Thyroid gland (tissue), 4 donors: ENCODE results near the gene ERCC1. TPM values are rescaled to one million over a fixed set of nuclear protein-coding genes. Genes with fewer than 3 reads are reported as not detected.

Experiments
- DNase-seq, 2 donors: peaks; one replicate each; pipeline ENCODE4 v3.0.0-alpha.2; 2019
- H3K27ac ChIP-seq, 3 donors: fragments of 200-600 bp; sonication (generic); 1 replicate in 2 of 3; 2 replicates in 1 of 3; pipeline ENCODE4 v1.5.1; 2016 to 2019; ENCODE audit warnings: mild to moderate bottlenecking in 1 of 3, moderate library complexity in 1 of 3
- H3K27me3 ChIP-seq: fragments of 200-600 bp; sonication (generic); one replicate; pipeline ENCODE4 v1.5.1; 2019
- H3K36me3 ChIP-seq, 2 donors: fragments of 200-600 bp; sonication (generic); one replicate each; pipeline ENCODE4 v1.5.1; 2016 to 2019
- H3K4me1 ChIP-seq, 2 donors: fragments of 200-600 bp; sonication (generic); one replicate each; pipeline ENCODE4 v1.5.1; 2017 to 2019
- H3K4me3 ChIP-seq, 3 donors: fragments of 200-600 bp; sonication (generic); replicated peaks in 1 of 3; 1 replicate in 2 of 3; 2 replicates in 1 of 3; pipeline ENCODE4 v1.5.1; 2016; ENCODE audit warnings: mild to moderate bottlenecking in 1 of 3
- H3K9me3 ChIP-seq: fragments of 200-600 bp; sonication (generic); one replicate; pipeline ENCODE4 v1.5.1; 2017
- CTCF ChIP-seq, 6 experiments: fragments of 200-600 bp in 3 of 6; fragments of 450-650 bp in 3 of 6; sonication (generic) in 3 of 6; IDR thresholded peaks; one replicate each; pipeline ENCODE4 v1.5.1; 2016 to 2019; ENCODE audit warnings: antibody characterized with exemption in 6 of 6, mild to moderate bottlenecking in 2 of 6, inconsistent platforms in 1 of 6, moderate library complexity in 1 of 6
- POLR2A ChIP-seq, 2 donors: fragments of 450-650 bp; IDR thresholded peaks; one replicate each; pipeline ENCODE4 v1.6.1; 2017; ENCODE audit warnings: antibody characterized with exemption in 2 of 2, mild to moderate bottlenecking in 2 of 2, moderate library complexity in 1 of 2
- WGBS, 2 donors: methylation state at CpG; one replicate each; pipeline ENCODE4 v1.1.5; 2017; 5-methylcytosine and 5-hydroxymethylcytosine counted together
- intact Hi-C: fragments of 100-400 bp; cut with DNase I; formaldehyde crosslinking; loops from one replicate; pipeline ENCODE4 v1.15.1; 2023
- total RNA-seq, 4 donors: library from RNA; depleted of rRNA; stranded (reverse); fragments of >200 nt; gene quantifications; one replicate each; pipeline ENCODE4 v1.2.3, GENCODE V29; 2016

Gene ERCC1
- total RNA-seq, 4 donors from 2014 or later = 89.1 to 157 (median 113) TPM

- Histone ChIP-seq H3K9me3 (no peaks in the 10 kb centered on the region), H3K36me3 (no peaks in the 10 kb centered on the region), H3K27ac (peak overlapping the region; percentile 93 to 97 (median 96)), H3K27me3 (no peaks in the 10 kb centered on the region), H3K4me3 (peak overlapping the region in 1 of 3 donors; percentile 40), H3K4me1 (peaks cover 14 to 21% of the 10 kb centered on the region in 2 donors)
- DNase-seq = peak; percentile 97 to 98
- TF ChIP-seq CTCF (IDR thresholded peaks at IDR 0.05) (no peak), POLR2A (IDR thresholded peaks at IDR 0.05) (peak in 1 of 2 donors; percentile 48)
- intact Hi-C loops = no loop called here
- 28 to 35% methylated on average over 22 to 27 of the region's 47 CpGs for WGBS, 2 donors
Measured at GRCh38 chr19:45444318-45445041, 20.8 kb upstream of the ERCC1 start.

- TF ChIP-seq POLR2A (IDR thresholded peaks at IDR 0.05) (peak in 1 of 2 donors; percentile 88), CTCF (IDR thresholded peaks at IDR 0.05) (peak in 1 of 6 experiments; percentile 7)
- no peaks in the 10 kb centered on the region for H3K9me3 ChIP-seq
- WGBS, 2 donors = 1% methylated on average over 30 to 46 of the region's 49 CpGs
- peak overlapping the region; percentile 93 to 97 (median 96) for H3K27ac ChIP-seq
- peaks cover 14 to 17% of the 10 kb centered on the region in 2 donors for H3K4me1 ChIP-seq
- H3K27me3 ChIP-seq = no peaks in the 10 kb centered on the region
- intact Hi-C loops = no loop called here
- DNase-seq = peak; percentile 98
- no peaks in the 10 kb centered on the region for H3K36me3 ChIP-seq
- peak overlapping the region in 2 of 3 donors; percentile 31 to 40 for H3K4me3 ChIP-seq
Measured at GRCh38 chr19:45443462-45444317, 20.0 kb upstream of the ERCC1 start.

- H3K36me3 ChIP-seq = no peaks in the 10 kb centered on the region
- intact Hi-C loops = no loop called here
- no peak overlapping the region for H3K4me3 ChIP-seq
- H3K4me1 ChIP-seq = peaks cover 14 to 17% of the 10 kb centered on the region in 2 donors
- WGBS, 2 donors = 13 to 17% methylated on average over 13 to 14 of the region's 15 CpGs
- peak overlapping the region; percentile 93 to 97 (median 96) for H3K27ac ChIP-seq
- peak in 1 of 2 donors; percentile 36 for DNase-seq
- H3K9me3 ChIP-seq = no peaks in the 10 kb centered on the region
- H3K27me3 ChIP-seq = no peaks in the 10 kb centered on the region
- TF ChIP-seq POLR2A (IDR thresholded peaks at IDR 0.05) = no peak
- no peak for TF ChIP-seq CTCF (IDR thresholded peaks at IDR 0.05)
Measured at GRCh38 chr19:45442778-45443461, 19.2 kb upstream of the ERCC1 start.

- DNase-seq = no peak
- Histone ChIP-seq H3K36me3 (no peaks in the 10 kb centered on the region), H3K27ac (peak overlapping the region in 2 of 3 donors; percentile 93 to 96), H3K27me3 (no peaks in the 10 kb centered on the region), H3K4me1 (peaks cover 14 to 17% of the 10 kb centered on the region in 2 donors), H3K9me3 (no peaks in the 10 kb centered on the region), H3K4me3 (no peak overlapping the region)
- intact Hi-C loops = no loop called here
- no peak for TF ChIP-seq CTCF (IDR thresholded peaks at IDR 0.05)
- no peak for TF ChIP-seq POLR2A (IDR thresholded peaks at IDR 0.05)
- WGBS, 2 donors = 75 to 84% methylated on average over 2 of the region's 2 CpGs
Measured at GRCh38 chr19:45442408-45442777, 18.7 kb upstream of the ERCC1 start.
